ENCODE data around the gene ZNF507. TPM values are rescaled to one million over a fixed set of nuclear protein-coding genes. Genes with fewer than 3 reads are reported as not detected.

ZNF507 gene
- total RNA-seq, 2 experiments from 2014 or later = 13.3 to 35.0 TPM

- no peaks in the 10 kb centered on the region for H4K20me1 ChIP-seq (ENCODE audit: insufficient read depth, low read length)
- no peaks in the 10 kb centered on the region for H3K4me1 ChIP-seq (ENCODE audit: insufficient read depth, low read length, poor library complexity, severe bottlenecking)
- H3K9me2 ChIP-seq (ENCODE audit: insufficient read depth, low read length) = no peaks in the 10 kb centered on the region
- peaks cover 3% of the 10 kb centered on the region for H3K9me3 ChIP-seq (ENCODE audit: low read length)
- POLR2A ChIA-PET = no interaction called here
- no peak overlapping the region for H3K27ac ChIP-seq (ENCODE audit: low read depth, low read length, poor library complexity, severe bottlenecking)
- H3K79me2 ChIP-seq (ENCODE audit: insufficient read depth, low read depth, low read length) = no peaks in the 10 kb centered on the region
- TF ChIP-seq EZH2phosphoT487 (IDR thresholded peaks at IDR 0.05; ENCODE audit: borderline replicate concordance, low read depth, low read length) = no peak
- no peak for TF ChIP-seq CTCF (conservative IDR thresholded peaks at IDR 0.05; ENCODE audit: low read length)
- H3K4me3 ChIP-seq (ENCODE audit: low read depth, low read length, poor library complexity, severe bottlenecking) = no peak overlapping the region
- intact Hi-C loops (cut with micrococcal nuclease; ENCODE audit: unreplicated experiment) = no loop called here
- no peaks in the 10 kb centered on the region for H3K36me3 ChIP-seq (ENCODE audit: insufficient read depth, low read length)
- CTCF ChIA-PET (ENCODE audit: unreplicated experiment) = no interaction called here
- no peak for DNase-seq (ENCODE audit: low spot score)
- H3K4me2 ChIP-seq (ENCODE audit: low read length) = no peak overlapping the region
- no peak overlapping the region for H2AFZ ChIP-seq (ENCODE audit: low read length)
- no TSS peak for BruUV-seq (replicated peaks)
Measured at GRCh38 chr19:32303193-32303592, 42.2 kb upstream of the ZNF507 start.

- TF ChIP-seq EZH2phosphoT487 (IDR thresholded peaks at IDR 0.05; ENCODE audit: borderline replicate concordance, low read depth, low read length) (no peak), CTCF (conservative IDR thresholded peaks at IDR 0.05; ENCODE audit: low read length) (no peak)
- BruUV-seq (replicated peaks) = no TSS peak
- Histone ChIP-seq H3K79me2 (ENCODE audit: insufficient read depth, low read depth, low read length) (no peaks in the 10 kb centered on the region), H4K20me1 (ENCODE audit: insufficient read depth, low read length) (no peaks in the 10 kb centered on the region), H3K9me3 (ENCODE audit: low read length) (no peaks in the 10 kb centered on the region; the same call in 1 of the 2 replicates), H3K4me1 (ENCODE audit: insufficient read depth, low read length, poor library complexity, severe bottlenecking) (no peaks in the 10 kb centered on the region), H3K4me2 (ENCODE audit: low read length) (no peak overlapping the region), H3K36me3 (ENCODE audit: insufficient read depth, low read length) (no peaks in the 10 kb centered on the region), H3K9me2 (ENCODE audit: insufficient read depth, low read length) (no peaks in the 10 kb centered on the region), H3K27ac (ENCODE audit: low read depth, low read length, poor library complexity, severe bottlenecking) (no peak overlapping the region), H2AFZ (ENCODE audit: low read length) (no peak overlapping the region), H3K4me3 (ENCODE audit: low read depth, low read length, poor library complexity, severe bottlenecking) (no peak overlapping the region)
- intact Hi-C loops (cut with micrococcal nuclease; ENCODE audit: unreplicated experiment) = no loop called here
- DNase-seq (ENCODE audit: low spot score) = no peak
- ChIA-PET CTCF (ENCODE audit: unreplicated experiment) (no interaction called here), POLR2A (no interaction called here)
Measured at GRCh38 chr19:32307591-32307990, 37.8 kb upstream of the ZNF507 start.

GRCh38 chr19:32308431-32309077 is 36.9 kb upstream of the ZNF507 start:
- no peak overlapping the region for H3K4me2 ChIP-seq (ENCODE audit: low read length)
- intact Hi-C loops (cut with micrococcal nuclease; ENCODE audit: unreplicated experiment) = no loop called here
- no peak for TF ChIP-seq CTCF (conservative IDR thresholded peaks at IDR 0.05; ENCODE audit: low read length)
- TF ChIP-seq EZH2phosphoT487 (IDR thresholded peaks at IDR 0.05; ENCODE audit: borderline replicate concordance, low read depth, low read length) = no peak
- ChIA-PET CTCF (ENCODE audit: unreplicated experiment) (no interaction called here), POLR2A (no interaction called here)
- H3K4me3 ChIP-seq (ENCODE audit: low read depth, low read length, poor library complexity, severe bottlenecking) = no peak overlapping the region
- BruUV-seq (replicated peaks) = no TSS peak
- no peaks in the 10 kb centered on the region for H3K79me2 ChIP-seq (ENCODE audit: insufficient read depth, low read depth, low read length)
- DNase-seq (ENCODE audit: low spot score) = no peak
- no peaks in the 10 kb centered on the region for H3K9me2 ChIP-seq (ENCODE audit: insufficient read depth, low read length)
- H4K20me1 ChIP-seq (ENCODE audit: insufficient read depth, low read length) = no peaks in the 10 kb centered on the region
- no peaks in the 10 kb centered on the region for H3K9me3 ChIP-seq (ENCODE audit: low read length)
- H3K36me3 ChIP-seq (ENCODE audit: insufficient read depth, low read length) = no peaks in the 10 kb centered on the region
- no peak overlapping the region for H3K27ac ChIP-seq (ENCODE audit: low read depth, low read length, poor library complexity, severe bottlenecking)
- no peaks in the 10 kb centered on the region for H3K4me1 ChIP-seq (ENCODE audit: insufficient read depth, low read length, poor library complexity, severe bottlenecking)
- H2AFZ ChIP-seq (ENCODE audit: low read length) = no peak overlapping the region

Measured in OCI-LY7 (cell line).